NCI-H526 treated with DMSO at 0.1 percent for 48 hours (cell line): ENCODE measurements around the gene C10orf71.

Experiments used
- DNase-seq: peaks from one replicate; lab custom pipeline; 2025; lab: John Stamatoyannopoulos, UW

C10orf71 gene

DNA sequence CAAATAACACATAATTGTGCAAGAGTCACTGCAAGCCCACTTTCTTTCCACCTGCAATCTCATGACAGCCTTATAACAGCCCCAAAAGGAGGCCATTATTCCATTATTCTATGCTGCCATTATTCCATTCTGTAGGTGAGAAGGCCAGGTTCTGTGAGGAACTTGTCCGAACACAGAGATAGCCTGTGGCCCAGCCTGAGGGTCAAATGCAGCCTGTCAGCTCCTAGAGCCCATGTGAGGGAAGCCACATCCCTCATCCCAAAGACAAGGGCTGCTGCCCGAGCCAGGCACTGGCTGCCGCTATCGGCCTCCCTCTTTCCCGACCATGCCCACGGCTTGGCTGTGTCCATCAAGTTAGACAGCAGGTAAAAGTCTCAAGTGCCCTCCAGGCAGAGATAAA lies 24.1 kb upstream of the C10orf71 start:
- no peak for DNase-seq

- no peak for DNase-seq
Measured at GRCh38 chr10:49275896-49276295, 23.1 kb upstream of the C10orf71 start.

DNA sequence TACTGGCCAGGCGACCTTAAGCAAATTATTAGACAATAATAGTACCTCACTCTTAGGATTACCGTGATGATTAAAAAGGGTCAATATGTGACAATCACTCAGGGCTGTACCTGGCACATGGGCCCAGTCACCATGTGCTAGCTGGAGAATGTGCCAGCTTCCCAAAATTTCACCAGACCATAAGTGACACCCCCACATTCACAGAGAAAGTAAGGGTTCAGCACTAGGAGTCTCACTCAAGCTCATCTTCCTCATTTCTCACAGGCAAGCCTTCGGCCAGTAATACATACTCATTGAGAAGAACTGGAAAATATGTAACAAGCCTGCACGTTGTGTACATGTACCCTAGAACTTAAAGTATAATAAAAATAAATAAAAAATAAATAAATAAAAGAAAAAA lies 22.4 kb upstream of the C10orf71 start:
- DNase-seq, result no peak

- DNase-seq, result no peak
Measured at GRCh38 chr10:49277973-49278372, 21.0 kb upstream of the C10orf71 start.

DNA sequence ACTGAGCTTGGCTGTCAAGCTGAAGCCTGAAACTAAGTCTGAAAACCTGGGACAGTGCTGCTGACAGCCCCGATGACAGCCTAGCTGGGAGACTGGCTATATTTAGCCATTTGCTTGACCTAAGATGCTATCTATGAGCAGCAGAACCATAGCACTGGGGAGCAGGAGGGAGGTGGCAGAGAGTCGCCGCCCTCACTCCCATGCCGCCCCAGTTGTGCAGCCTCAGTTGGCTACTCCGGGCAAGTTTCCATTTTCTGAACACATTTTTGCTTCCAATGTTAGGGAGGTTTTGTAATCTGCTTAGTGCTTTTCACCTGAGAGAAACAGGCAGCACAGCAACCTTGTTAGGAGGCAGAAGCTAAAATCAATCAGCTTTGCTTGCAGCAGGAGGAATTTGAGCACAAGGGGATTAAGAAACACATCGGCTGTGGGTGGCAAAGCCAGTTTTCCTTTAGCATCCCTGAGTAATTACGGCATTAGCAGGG lies 20.4 kb upstream of the C10orf71 start:
- DNase-seq, result no peak

DNA sequence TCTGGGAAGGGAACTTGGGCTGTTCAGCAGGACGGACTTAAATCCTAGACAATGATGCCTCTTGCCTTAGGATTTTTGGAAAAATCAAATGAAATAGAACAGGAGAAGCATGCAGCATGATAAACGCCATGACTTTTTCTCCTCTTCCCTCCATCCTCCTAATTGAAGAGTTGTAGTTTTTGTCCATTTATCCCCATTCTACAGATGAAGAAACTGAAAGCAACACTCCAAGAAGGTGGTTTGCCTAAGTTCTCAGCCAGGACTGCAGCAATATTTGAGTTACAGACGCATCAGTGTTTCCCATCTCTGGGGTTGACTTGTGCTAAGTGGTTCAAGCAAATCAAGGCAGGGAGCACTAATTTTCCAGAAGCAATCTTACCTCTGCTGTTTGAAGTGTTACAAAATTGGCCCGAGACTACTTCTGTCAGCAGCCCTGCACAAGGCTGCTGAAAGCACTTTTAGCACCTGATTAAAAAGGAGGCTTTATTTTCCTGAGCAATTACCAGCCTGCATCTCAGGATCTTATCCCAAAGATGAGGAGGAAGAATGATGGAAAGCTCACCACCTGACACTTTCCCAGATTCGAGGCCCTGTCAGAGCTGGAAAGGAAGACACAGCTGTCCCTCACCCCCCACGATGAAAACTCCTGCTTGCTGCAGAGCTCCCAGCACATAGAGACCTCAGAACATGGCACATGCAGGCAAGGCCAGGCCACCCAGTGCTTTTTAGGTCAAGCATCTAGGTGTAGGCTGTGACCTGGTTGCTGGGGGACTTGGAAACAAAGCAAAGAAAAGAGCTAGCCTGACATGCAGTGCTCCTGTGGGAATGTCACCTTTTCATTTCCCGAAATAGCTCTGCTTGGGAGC lies 19.7 kb upstream of the C10orf71 start:
- DNase-seq, result no peak

- DNase-seq, result no peak
Measured at GRCh38 chr10:49280001-49280408, 19.0 kb upstream of the C10orf71 start.

GRCh38 chr10:49281461-49281860 lies 17.5 kb upstream of the C10orf71 start:
- DNase-seq, result no peak

- no peak for DNase-seq
Measured at GRCh38 chr10:49282306-49282705, 16.7 kb upstream of the C10orf71 start.

- DNase-seq, result no peak
Measured at GRCh38 chr10:49282879-49283341, 16.1 kb upstream of the C10orf71 start.

DNA sequence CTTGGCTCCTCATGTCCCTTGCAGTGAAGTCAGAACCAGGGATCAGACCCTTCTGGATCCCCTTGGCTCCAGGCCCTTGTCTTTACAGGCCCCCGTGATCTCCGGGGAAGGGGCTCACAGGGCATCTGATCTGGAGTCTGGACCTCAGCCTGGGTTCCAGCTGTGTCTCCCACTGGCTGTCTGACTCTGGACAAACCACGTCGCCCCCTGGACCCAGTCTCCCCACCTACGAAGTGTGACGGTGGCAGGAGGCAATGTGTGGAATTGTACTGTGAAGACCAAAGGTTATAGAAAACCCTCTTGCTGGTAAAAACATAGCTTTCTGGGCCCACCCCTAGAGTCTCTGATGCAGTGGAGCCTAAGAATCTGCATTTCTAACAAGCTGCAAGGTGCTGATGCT lies 15.5 kb upstream of the C10orf71 start:
- DNase-seq, result no peak

GRCh38 chr10:49284356-49284755 lies 14.6 kb upstream of the C10orf71 start:
- no peak for DNase-seq

GRCh38 chr10:49285232-49285631 lies 13.7 kb upstream of the C10orf71 start:
- no peak for DNase-seq

DNA sequence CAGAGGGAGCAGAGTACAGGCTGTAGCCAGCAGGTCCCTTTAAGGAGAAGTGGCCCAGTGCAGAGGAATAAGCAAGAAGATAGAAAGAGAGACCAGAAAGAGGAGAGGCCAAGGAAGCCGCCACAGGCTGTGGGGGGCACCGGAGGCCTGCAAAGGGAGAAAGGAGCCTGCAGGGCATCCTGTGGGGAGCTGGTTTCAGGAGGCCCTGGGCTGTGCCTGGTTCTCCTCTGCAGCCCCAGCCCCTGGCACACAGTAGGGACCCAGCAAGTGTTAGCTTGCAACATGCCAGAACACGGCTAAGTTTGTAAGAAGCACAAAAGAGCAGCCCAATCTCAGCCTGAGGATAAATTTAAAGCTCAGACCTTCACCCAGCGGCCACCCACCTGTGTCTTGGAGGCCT lies 12.3 kb upstream of the C10orf71 start:
- DNase-seq, result no peak

GRCh38 chr10:49287689-49288340 lies 11.2 kb upstream of the C10orf71 start:
- DNase-seq, result no peak

GRCh38 chr10:49288341-49289065 lies 10.5 kb upstream of the C10orf71 start:
- no peak for DNase-seq

GRCh38 chr10:49289480-49289879 lies 9.5 kb upstream of the C10orf71 start:
- DNase-seq, result no peak

- no peak for DNase-seq
Measured at GRCh38 chr10:49290131-49290530, 8.8 kb upstream of the C10orf71 start.

DNA sequence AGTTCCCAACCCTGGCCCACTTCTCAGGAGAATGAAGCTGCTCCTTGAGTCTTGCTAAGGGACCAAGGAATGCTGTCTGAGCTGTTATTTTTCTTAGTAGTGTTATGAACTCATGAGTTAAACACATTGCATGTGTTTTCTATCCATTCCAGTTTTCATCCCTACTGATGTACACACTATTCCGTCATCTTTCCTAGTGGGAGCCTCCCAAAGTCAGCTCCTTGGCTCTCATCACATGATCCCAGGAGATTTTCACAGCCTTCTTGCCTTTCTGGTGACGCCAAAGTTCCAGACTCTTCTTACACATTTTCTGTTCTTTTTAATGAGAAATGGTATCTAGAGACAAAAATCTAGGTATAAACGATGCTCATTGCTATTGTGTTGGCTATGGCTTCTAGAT lies 8.4 kb upstream of the C10orf71 start:
- no peak for DNase-seq

GRCh38 chr10:49292565-49293207 lies 6.3 kb upstream of the C10orf71 start:
- DNase-seq, result no peak

- DNase-seq, result no peak
Measured at GRCh38 chr10:49293208-49293603, 5.8 kb upstream of the C10orf71 start.

GRCh38 chr10:49294731-49295130 lies 4.2 kb upstream of the C10orf71 start:
- DNase-seq, result no peak
